ENCODE results near the gene PROZ. TPM values are rescaled to one million over a fixed set of nuclear protein-coding genes. Genes with fewer than 3 reads are reported as not detected.
"Not testable (repeated sequence)": the region's sequence is repeated elsewhere in the genome, so short reads cannot be mapped to it uniquely, and the experiment has no call there.

Gene PROZ
- total RNA-seq, 1 donor from 2014 or later: not detected

DNA sequence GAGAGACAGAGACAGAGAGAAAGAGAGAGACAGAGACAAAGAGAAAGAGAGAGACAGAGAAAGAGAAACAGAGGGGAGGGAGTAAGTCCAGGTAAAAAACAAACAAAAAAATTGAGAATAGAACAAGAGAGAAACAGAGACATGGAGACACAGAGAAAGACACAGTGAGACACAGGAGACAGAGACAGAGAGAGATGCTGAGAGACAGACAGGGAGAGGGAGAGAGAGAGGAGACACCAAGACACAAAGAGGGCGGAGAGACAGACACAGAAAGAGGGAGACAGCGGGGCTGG is 5.8 kb upstream of the PROZ start:
- intact Hi-C loops (cut with micrococcal nuclease): no loop called here
- ATAC-seq (no peak), DNase-seq (no peak)

DNA sequence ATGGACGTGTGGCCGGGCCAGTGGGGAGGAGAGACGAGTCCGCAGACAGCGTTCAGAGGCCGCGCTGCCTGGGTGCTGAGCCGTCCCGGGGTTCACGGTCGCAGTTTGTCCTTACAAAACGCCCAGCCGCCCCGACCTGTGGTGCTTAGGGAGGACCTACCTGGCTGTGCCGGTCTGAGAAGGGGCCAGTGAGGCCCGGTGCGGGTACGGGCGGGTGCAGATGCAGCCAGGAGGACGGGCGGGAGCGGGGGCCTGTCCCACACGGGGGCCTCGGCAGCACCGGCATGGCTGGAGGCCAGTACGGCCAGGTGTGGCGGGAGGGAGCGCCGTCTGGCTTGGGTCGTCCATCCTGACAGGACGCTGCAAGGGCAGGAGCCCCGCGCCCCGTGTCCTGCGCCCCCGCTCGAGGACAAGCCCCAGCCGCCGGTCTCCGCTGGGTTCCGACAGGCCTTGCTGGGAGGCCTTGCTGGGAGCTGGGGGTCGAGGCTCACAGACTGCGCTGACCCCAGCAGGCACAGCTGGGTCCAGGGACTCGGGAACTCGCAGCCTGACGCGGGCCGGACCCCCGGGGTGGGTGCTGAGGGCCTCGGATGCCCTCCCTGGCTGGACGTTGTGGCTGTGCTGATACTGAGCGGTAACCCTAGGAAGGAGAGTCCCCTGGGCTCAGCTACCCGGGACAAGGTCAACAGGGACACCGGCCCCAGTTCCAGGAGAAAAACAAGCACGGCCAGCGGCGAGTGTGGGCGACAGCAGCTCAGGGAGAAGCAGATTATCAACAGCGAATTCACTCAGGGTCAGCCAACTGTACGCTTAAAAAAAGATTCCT is 5.3 kb upstream of the PROZ start:
- peak; percentile 73 for DNase-seq
- intact Hi-C loops (cut with micrococcal nuclease): no loop called here
- peak; percentile 68 for ATAC-seq

DNA sequence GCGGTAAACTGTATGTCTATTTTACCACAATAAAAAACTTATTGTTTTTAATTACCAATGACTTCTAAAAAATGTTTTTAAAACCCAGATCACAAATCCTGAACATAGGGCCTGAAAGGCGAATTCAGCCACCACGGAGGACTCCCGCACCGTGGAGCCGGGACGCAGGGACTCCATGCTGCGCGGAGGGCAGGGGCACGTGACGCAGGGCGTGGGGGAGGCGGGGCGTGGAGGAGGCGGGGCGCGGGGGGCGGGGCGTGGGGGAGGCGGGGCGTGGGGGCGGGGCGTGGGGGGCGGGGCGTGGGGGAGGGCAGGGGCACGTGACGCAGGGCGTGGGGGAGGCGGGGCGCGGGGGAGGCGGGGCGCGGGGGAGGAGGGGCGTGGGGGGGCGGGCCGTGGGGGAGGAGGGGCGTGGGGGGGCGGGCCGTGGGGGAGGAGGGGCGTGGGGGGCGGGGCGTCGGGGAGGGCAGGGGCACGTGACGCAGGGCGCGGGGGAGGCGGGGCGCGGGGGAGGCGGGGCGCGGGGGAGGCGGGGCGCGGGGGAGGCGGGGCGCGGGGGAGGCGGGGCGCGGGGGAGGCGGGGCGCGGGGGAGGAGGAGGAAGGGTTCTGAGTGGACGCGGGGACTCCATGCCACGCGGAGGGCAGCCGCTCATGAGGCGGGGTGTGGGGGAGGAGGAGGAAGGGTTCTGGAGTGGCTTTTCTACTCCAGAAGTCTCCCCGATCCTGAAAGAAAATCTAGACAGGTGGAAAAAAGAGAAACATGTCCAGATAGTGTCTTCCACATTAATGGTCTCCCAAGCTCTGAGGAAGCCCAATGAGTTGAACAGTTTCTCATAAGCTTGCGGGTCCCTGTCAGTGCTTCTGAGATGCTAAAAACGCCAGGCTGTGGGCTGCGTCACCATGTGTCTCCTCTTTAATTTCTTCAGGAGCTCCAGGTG is 4.4 kb upstream of the PROZ start:
- ATAC-seq: peak; percentile 85
- intact Hi-C loops (cut with micrococcal nuclease): no loop called here

DNA sequence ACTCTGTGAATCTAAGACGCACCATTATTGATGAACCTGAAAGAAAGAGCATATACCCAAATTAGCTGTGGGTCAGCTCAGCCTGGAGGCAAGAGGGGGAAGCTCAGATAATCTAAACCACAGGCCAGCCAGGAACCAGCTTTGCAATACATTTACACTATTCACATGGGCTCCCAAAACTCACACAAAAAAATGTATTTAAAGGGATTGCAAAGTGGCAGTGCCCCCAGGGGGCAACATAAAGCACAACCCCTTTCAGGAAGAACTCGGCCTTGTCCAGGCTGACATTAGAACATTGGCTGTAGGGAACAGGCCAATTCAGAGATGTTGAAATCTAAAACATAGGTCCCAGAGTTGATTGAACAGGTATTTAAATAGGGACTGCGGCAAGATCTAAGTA is 3.2 kb upstream of the PROZ start:
- no peak for DNase-seq
- no peak for ATAC-seq
- intact Hi-C loops (cut with micrococcal nuclease): no loop called here

More for the DNA sequence above, 4.4 kb upstream of the PROZ start:
- DNase-seq: peak; percentile 90

DNA sequence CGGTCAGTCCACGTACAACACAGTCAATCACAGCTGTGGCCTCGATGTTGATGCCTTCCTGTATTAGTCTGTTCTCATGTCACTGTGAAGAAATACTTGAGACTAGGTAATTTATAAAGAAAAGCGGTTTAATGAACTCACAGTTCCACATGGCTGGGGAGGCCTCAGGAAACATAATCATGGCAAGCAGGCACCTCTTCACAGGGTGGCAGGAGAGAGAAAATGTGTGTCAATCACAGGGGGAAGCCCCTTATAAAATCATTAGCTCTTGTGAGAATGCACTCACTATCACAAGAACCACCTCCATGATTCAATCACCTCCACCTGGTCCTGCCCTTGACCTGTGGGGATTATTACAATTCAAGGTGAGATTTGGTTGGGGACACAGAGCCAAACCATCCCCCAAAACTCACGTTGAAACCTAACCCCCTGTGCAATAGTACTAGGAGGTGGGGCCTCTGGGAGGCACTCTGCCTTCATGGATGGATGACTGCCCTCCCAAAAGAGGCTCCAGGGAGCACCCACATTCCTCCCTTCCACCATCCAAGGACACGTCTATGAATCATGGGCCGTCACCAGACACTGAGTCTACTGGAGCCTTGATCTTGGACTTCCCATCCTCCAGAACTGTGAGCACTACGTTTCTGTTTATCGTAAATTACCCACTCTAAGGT is 2.3 kb upstream of the PROZ start:
- no peak for DNase-seq
- ATAC-seq: no peak
- intact Hi-C loops (cut with micrococcal nuclease): no loop called here

DNA sequence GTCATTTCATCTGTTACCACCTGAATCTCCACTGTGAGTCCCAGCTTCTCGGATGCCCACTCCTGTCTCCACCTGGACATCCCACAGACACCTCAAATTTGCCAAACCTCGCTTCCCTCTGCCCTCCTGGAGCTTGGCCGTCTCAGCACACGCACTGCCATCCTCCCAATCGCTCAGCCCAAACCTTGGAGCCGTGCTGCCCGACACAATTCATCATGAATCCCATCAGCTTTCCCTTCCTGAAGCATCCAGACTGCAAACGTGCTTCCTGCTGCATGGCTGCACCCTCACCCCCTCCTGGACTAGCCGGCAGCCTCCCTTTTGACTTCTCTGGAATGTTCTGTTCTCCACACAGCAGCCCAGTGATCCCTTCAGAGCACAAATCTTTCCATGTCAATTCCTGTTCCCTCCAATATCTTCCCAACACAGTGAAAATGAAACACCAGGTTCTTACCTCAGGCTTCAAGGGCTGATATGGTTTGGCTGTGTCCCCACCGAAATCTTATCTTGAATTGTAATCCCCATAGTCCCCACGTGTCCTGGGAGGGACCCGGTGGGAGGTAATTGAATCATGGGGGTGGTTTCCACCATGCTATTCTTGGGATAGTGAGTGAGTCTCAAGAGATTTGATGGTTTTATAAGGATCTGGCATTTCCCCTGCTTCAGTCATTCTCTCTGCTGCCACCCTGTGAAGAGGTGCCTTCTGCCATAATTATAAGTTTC is 1.1 kb upstream of the PROZ start:
- DNase-seq (no peak), ATAC-seq (no peak)
- intact Hi-C loops (cut with micrococcal nuclease): no loop called here

DNA sequence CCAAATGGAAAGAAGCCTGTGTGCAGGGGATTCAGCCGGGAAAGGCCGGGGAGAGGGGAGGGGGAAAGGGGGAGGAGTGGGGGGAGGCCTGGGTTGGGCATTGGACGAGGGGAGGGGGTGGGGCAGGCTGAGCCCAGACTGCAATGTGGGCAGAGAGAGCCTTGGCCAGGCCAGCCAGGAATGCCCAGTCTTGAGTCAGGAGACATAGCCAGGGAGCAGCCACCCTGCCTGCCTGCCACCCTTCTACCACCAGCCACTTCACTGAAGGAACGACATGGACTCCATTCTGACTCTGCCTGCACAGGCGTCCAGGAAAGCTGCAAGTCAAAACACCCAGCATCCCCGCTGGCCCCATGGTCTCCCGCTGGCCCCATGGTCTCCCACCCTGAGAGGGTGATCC is 498 bp downstream of the PROZ start:
- DNase-seq (no peak), ATAC-seq (no peak)
- intact Hi-C loops (cut with micrococcal nuclease): no loop called here

DNA sequence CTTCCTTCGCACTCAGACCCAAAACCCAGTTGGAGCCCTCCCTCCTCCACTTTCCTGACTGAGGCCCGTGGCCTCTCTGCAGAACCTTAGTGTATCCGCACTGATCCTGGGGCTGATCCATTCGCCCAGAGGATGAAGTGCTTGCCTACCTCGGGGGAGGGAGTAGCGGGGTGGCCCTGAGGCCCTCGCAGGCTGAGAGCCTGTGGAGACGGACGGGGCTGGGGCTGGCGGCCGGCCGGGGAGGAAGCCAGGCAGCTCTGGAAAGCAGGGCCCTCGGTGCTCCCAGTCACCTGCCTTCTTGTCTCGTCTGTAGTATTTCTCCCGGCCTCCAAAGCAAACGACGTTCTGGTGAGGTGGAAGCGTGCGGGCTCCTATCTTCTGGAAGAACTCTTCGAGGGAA is 1.3 kb downstream of the PROZ start:
- intact Hi-C loops (cut with micrococcal nuclease): no loop called here
- ATAC-seq (no peak), DNase-seq (no peak)

DNA sequence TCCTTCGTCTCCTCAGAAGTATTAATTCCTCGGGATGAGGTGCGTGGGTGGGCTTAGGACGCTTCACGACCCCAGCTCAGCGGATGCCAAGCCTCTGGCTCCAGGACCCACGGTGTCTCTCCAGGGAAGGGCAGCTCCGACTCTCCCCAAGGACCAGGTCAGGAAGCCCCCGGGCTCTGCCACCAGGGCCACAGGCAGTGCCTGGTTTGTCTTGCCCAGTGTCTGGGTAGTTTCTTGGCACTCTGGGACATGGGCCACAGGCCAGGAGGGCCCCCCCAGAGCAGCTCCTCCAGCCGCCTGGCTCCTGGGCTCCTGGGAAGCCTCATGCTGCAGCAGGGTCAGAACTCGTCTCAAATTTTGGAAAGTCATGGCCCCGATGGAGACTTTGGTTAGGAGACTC is 2.5 kb downstream of the PROZ start:
- no peak for ATAC-seq
- intact Hi-C loops (cut with micrococcal nuclease): no loop called here
- no peak for DNase-seq

DNA sequence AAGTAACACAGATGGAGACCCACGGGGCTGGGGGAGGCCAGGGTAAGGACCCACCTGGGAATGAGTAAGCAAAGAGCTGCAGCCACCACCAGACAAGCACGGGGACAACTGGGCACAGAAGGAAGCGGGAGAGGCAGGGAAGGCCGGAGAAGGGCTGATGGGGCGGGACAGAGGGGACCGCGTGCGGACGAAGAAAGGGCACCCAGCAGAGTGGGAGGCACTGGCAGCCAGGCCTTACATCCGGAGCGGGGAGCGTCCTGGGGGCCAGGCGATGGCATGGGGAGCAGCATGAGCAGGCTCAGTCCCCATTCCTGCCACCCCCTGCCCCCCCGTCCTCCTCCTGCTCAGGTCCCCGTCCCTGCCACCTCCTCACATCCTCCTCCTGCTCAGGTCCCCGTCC is 3.0 kb downstream of the PROZ start:
- intact Hi-C loops (cut with micrococcal nuclease): no loop called here
- DNase-seq (no peak), ATAC-seq (no peak)

DNA sequence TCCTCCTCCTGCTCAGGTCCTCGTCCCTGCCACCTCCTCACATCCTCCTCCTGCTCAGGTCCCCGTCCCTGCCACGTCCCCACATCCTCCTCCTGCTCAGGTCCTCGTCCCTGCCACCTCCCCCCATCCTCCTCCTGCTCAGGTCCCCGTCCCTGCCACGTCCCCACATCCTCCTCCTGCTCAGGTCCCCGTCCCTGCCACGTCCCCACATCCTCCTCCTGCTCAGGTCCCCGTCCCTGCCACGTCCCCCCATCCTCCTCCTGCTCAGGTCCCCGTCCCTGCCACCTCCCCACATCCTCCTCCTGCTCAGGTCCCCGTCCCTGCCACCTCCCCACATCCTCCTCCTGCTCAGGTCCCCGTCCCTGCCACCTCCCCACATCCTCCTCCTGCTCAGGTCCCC is 3.5 kb downstream of the PROZ start:
- intact Hi-C loops (cut with micrococcal nuclease): not testable (repeated sequence)

DNA sequence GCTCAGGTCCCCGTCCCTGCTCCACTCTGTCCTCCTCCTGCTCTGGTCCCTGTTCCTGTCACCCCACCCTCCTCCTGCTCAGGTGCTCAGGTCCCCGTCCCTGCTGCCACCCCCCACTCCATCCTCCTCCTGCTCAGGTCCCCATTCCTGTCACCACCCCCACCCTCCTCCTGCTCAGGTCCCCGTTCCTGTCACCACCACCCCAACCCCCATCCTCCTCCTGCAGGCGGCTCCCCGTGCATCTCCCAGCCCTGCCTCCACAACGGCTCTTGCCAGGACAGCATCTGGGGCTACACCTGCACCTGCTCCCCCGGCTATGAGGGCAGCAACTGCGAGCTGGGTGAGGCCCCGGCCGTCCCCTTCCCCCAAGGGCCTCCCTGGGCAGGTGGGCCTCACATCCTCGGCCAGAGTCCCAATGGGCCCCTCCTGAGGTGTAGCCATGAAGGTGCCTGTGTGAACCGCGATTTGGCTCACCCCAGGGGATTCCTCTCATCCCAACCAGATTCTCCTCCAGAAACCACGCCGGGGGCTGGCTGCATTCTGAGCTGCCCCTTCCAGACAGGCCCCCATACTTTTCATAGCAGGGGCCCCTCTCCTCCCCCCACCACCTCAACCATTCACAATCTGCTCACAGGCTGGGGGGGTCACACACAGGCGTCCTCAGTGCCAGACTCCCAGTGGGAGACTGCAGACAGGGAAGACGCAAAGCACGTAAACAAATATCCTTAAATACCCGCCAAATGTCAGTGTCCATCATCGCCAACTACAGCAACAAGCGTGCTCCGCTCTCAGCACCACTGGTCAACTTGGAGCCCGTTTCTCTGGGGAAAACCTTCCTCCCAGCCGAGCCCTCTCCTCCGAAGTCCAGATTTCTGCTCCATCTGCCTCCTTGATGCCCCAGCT is 4.6 kb downstream of the PROZ start:
- no peak for ATAC-seq
- intact Hi-C loops (cut with micrococcal nuclease): no loop called here
- no peak for DNase-seq

More for the DNA sequence above, 3.5 kb downstream of the PROZ start:
- DNase-seq, ATAC-seq: not testable (repeated sequence)

DNA sequence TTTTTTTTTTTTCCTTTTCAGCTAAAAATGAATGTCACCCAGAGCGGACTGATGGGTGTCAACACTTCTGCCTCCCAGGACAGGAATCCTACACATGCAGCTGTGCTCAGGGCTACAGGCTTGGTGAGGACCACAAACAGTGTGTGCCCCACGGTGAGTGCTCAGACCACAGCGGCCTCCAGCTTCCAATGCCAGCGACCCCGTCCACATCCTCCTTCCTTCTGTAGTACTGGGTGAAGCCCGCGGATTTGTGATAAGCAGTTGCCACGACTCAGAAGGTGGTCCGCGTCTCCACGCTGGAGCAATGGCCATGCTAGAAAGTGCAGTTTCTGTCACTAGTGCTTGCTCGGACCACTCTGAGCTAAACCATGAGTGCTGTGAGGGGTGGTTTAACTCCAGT is 6.0 kb downstream of the PROZ start:
- DNase-seq: no peak
- intact Hi-C loops (cut with micrococcal nuclease): no loop called here
- no peak for ATAC-seq

DNA sequence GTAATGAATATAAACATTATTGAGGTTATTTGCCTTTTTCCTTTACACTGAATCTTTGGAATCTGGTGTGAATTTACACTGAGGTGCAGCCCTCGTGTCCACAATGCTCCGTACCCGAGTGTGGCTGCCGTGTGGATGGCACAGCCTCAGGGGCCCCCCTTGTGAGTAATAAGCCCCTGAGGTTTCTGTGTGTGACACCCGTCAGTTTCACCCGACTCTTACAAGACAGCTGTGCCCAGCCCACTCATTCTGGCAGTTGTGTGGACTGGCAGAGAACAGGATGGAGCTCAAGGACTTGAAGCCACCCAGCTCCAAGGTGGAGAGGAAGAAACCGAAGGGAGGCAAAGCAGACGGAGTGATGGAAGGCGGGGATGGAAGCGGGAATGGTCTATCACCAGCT is 7.8 kb downstream of the PROZ start:
- intact Hi-C loops (cut with micrococcal nuclease): no loop called here
- ATAC-seq: no peak
- no peak for DNase-seq

DNA sequence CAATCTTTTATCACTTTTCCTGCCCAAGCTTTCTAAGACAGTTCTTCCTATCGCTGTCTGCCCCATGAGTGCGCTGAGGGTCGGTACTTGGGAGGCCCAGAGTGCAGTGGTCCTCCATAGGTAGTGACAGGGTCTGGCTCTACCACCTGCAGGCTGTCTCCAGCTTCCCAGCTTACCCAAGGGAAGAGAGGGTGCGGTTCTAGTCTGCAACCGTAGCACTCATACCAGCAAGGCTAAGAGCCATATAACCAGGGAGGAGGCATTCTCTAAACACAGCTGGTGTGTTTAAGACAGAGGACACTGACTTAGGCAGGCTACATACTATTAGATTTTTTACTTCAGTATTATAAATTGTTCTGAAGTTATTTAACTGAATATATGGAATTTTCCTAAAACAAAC is 8.2 kb downstream of the PROZ start:
- DNase-seq: no peak
- no peak for ATAC-seq
- intact Hi-C loops (cut with micrococcal nuclease): no loop called here

DNA sequence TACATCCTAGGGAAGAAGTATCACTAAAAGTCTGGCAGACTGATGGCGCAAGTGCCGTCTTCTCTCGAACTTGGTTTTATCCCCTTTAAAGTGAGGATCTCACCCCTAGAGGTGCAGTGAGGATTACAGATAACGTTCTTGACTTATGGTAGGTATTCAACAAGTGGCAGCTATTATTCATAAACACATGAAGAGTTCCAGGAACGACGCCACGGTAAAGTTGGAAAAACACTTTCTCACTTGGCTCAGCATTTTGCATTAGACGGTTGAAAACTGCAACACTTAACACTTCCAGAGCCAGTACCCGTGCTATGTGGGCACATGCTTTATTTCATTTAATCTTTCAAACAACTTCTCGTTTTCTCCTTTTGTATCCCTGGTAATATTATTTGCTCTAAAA is 8.7 kb downstream of the PROZ start:
- intact Hi-C loops (cut with micrococcal nuclease): no loop called here
- DNase-seq (no peak), ATAC-seq (no peak)

DNA sequence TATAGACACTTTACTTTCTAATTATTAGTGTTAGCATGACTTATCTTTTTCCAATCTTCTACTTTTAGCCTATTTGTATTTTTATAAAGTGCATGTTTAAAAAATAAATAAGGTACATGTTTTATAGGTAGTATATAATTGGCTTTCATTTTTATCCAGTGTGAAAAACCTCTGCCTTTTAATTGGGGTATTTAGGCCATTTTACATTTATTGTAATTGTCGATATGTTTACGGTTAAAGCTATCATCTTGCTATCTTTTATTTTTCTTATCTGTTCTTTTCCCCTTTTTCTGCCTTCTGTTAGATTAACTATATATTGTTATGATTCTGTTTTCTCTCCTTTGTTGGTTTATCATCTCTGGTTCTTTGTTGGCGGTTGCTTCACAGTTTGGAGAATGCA is 9.1 kb downstream of the PROZ start:
- ATAC-seq: no peak
- intact Hi-C loops (cut with micrococcal nuclease): no loop called here

DNA sequence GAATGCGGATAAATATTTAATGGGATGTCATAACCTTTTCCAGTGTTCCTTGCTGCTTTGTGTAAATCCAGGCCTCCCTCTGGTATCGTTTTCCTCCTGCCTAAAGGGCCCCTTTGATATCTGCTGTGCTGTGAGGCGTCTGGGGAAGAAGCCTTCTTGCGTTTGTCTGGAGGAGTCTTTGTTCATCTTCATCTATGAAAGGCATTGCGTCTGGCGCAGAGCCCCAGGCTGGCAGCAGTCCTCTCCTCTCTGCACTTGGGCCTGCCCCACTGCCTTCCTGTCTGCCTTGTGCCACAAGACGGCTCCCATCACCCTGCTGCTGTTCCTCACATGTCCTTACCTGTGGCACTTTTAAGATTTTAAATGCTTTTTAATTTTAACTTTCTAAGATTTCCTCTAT is 9.8 kb downstream of the PROZ start:
- DNase-seq: no peak
- ATAC-seq: no peak
- intact Hi-C loops (cut with micrococcal nuclease): no loop called here

More for the DNA sequence above, 9.1 kb downstream of the PROZ start:
- no peak for DNase-seq
